Thymus (tissue), 11 donors: Measurements from ENCODE around the gene PRICKLE1. TPM values are rescaled to one million over a fixed set of nuclear protein-coding genes. Genes with fewer than 3 reads are reported as not detected.

Experiments used
- DNase-seq, 9 donors: peaks; one replicate each; pipeline ENCODE4 v3.0.0-alpha.2; 2013; ENCODE audit warnings: low spot score in 9 of 9, low read depth in 6 of 9, missing footprints in 1 of 9
- H3K27ac ChIP-seq, 2 donors: one replicate each; pipeline ENCODE4 v1.5.1; 2013; ENCODE audit warnings: control low read depth in 1 of 2, low read depth in 1 of 2, low read length in 1 of 2, mild to moderate bottlenecking in 1 of 2, moderate library complexity in 1 of 2
- H3K27me3 ChIP-seq, 2 donors: one replicate each; pipeline ENCODE4 v1.5.1; 2013; ENCODE audit warnings: low read length in 1 of 2; ENCODE audit not compliant: control insufficient read depth in 2 of 2, insufficient read depth in 1 of 2
- H3K36me3 ChIP-seq, 2 donors: one replicate each; pipeline ENCODE4 v1.5.1; 2013; ENCODE audit warnings: low read length in 1 of 2, mild to moderate bottlenecking in 1 of 2, moderate library complexity in 1 of 2; ENCODE audit not compliant: control insufficient read depth in 2 of 2, insufficient read depth in 2 of 2
- H3K4me1 ChIP-seq, 2 donors: one replicate each; pipeline ENCODE4 v1.5.1; 2013; ENCODE audit warnings: low read length in 2 of 2; ENCODE audit not compliant: control insufficient read depth in 2 of 2, insufficient read depth in 2 of 2
- H3K4me3 ChIP-seq, 2 donors: one replicate each; pipeline ENCODE4 v1.5.1; 2013; ENCODE audit warnings: low read length in 2 of 2, control low read depth in 1 of 2, mild to moderate bottlenecking in 1 of 2
- H3K9me3 ChIP-seq, 2 donors: one replicate each; pipeline ENCODE4 v1.5.1; 2013; ENCODE audit warnings: low read length in 1 of 2, mild to moderate bottlenecking in 1 of 2; ENCODE audit not compliant: control insufficient read depth in 2 of 2, insufficient read depth in 1 of 2
- WGBS: extraction: QIAGEN DNeasy Blood & Tissue Kit; methylation state at CpG from one replicate; pipeline ENCODE4 v1.1.7; 2013; 5-methylcytosine and 5-hydroxymethylcytosine counted together
- polyA plus RNA-seq: library from polyadenylated mRNA; stranded (reverse); fragments of 200-250 nt; gene quantifications from one replicate; pipeline ENCODE4 v1.2.3, GENCODE V29; 2013
- total RNA-seq: library from RNA; stranded (reverse); fragments of 120-200 nt; gene quantifications from one replicate; pipeline ENCODE4 v1.2.4, GENCODE V29; 2013
- donor health status: healthy.

Gene PRICKLE1
- total and polyA plus RNA-seq, 2 donors = 1.3 to 1.4 TPM

- Histone ChIP-seq H3K4me1 (peaks cover 3 to 16% of the 10 kb centered on the region in 2 donors), H3K9me3 (no peaks in the 10 kb centered on the region), H3K27ac (peak overlapping the region in 1 of 2 donors; percentile 24), H3K4me3 (no peak overlapping the region), H3K36me3 (no peaks in the 10 kb centered on the region), H3K27me3 (peaks cover 37 to 62% of the 10 kb centered on the region in 2 donors)
- WGBS = 97% methylated on average over 1 of the region's 1 CpG
- no peak for DNase-seq
Observed at GRCh38 chr12:42481368-42481767, 108.2 kb downstream of the PRICKLE1 start.

DNA sequence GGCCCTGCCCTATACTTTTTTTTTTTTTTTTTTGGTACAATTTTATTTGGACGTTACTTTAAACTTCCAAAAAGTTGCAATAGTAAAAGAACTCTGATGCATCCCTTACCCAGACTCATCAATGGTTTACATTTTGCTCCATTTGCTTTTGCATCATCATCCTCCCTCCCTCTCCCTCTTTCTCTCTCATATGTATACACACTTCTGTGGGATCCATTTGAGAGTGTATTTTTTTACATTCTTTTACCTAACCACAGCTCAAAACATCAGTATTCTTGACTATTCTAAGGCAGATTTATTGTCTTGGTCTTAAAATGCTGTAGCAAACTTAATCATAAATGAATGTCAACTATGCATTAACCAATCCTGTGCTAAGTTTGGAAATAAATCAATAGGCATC lies 111.6 kb downstream of the PRICKLE1 start:
- Histone ChIP-seq H3K27me3 (peaks cover 12 to 29% of the 10 kb centered on the region in 2 donors), H3K36me3 (no peaks in the 10 kb centered on the region), H3K27ac (no peak overlapping the region), H3K4me3 (no peak overlapping the region), H3K9me3 (no peaks in the 10 kb centered on the region), H3K4me1 (peaks cover 2 to 9% of the 10 kb centered on the region in 2 donors)
- 92% methylated on average over 1 of the region's 1 CpG for WGBS
- no peak for DNase-seq

- Histone ChIP-seq H3K27me3 (peaks cover 0 to 5% of the 10 kb centered on the region in 2 donors), H3K4me3 (no peak overlapping the region), H3K9me3 (no peaks in the 10 kb centered on the region), H3K4me1 (peaks cover 0 to 2% of the 10 kb centered on the region in 2 donors), H3K27ac (no peak overlapping the region), H3K36me3 (no peaks in the 10 kb centered on the region)
- WGBS = 96% methylated on average over 3 of the region's 3 CpGs
- no peak for DNase-seq
Observed at GRCh38 chr12:42475106-42475505, 114.4 kb downstream of the PRICKLE1 start.

GRCh38 chr12:42474391-42474790 lies 115.2 kb downstream of the PRICKLE1 start:
- Histone ChIP-seq H3K27ac (no peak overlapping the region), H3K36me3 (no peaks in the 10 kb centered on the region), H3K9me3 (no peaks in the 10 kb centered on the region), H3K4me1 (peaks cover 3 to 7% of the 10 kb centered on the region in 2 donors), H3K4me3 (no peak overlapping the region), H3K27me3 (peaks cover 0 to 5% of the 10 kb centered on the region in 2 donors)
- DNase-seq = no peak
- 92% methylated on average over 2 of the region's 2 CpGs for WGBS

DNA sequence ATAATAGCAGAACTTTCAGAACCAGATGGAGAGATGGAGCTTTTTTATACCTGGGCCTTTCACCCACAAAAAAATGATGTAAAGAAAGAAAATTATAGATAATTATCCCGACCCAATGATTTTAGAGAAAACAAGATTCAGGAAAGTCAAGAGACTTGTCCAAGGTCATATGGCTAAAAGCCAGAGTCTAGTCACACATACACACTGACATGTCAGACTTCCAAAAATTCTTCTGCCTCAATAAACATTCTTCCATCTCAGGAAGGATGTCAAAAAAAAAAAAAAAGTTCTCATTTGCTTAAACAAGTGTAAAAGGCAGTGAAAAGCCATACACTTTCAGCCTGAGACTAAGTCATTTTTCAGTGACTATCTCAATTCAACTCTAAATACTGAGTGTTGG lies 116.0 kb downstream of the PRICKLE1 start:
- Histone ChIP-seq H3K9me3 (no peaks in the 10 kb centered on the region), H3K4me3 (no peak overlapping the region), H3K27ac (no peak overlapping the region), H3K36me3 (no peaks in the 10 kb centered on the region), H3K4me1 (peaks cover 10 to 14% of the 10 kb centered on the region in 2 donors), H3K27me3 (peaks cover 0 to 2% of the 10 kb centered on the region in 2 donors)
- DNase-seq = no peak
- 94% methylated on average over 1 of the region's 1 CpG for WGBS

DNA sequence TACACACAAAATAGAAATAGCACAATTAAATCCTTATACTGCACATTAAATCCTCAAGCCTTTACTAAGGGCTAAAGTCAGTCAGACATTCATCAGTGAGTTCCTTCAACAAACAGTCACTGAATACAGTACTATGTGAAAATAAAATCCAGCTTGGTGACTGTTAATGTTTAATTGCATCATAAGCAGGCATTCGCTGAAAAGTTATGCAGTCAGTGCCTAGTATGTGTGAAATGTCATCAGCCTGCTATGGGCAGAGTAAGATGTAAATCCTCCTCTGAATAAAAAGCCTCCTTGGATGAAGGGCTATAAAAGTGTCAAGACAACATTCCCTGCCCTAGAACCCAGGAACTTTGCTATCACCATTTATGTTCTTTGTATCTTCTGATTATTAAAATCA lies 116.4 kb downstream of the PRICKLE1 start:
- no peaks in the 10 kb centered on the region for H3K36me3 ChIP-seq
- WGBS = 94% methylated on average over 1 of the region's 1 CpG
- H3K4me3 ChIP-seq = no peak overlapping the region
- H3K4me1 ChIP-seq = peaks cover 10 to 18% of the 10 kb centered on the region in 2 donors
- no peaks in the 10 kb centered on the region for H3K27me3 ChIP-seq
- no peaks in the 10 kb centered on the region for H3K9me3 ChIP-seq
- H3K27ac ChIP-seq = no peak overlapping the region
- DNase-seq = no peak

DNA sequence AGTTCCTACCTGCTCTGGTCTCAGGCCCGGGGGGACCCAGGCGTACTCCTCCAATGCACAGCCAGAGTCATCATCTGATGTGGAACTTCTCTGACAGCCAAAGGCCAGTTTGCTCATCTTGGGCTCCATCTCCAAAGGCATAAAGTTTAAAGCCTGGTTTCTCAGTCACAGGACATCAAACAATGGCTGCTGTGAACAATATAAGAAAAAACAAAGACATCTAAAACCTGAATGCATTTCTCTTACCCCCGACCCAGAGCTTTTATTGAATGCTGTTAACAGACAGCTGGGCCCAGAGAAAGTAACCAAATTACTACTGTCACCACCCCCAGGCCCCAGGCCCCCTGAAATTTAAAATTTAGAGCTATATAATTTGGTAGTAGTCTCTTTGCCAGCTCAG lies 117.2 kb downstream of the PRICKLE1 start:
- no peak overlapping the region for H3K4me3 ChIP-seq
- H3K27me3 ChIP-seq = no peaks in the 10 kb centered on the region
- WGBS = 93% methylated on average over 3 of the region's 3 CpGs
- peaks cover 10 to 18% of the 10 kb centered on the region in 2 donors for H3K4me1 ChIP-seq
- H3K36me3 ChIP-seq = no peaks in the 10 kb centered on the region
- no peak for DNase-seq
- H3K9me3 ChIP-seq = no peaks in the 10 kb centered on the region
- H3K27ac ChIP-seq = no peak overlapping the region

GRCh38 chr12:42469355-42470175 lies 120.0 kb downstream of the PRICKLE1 start:
- no peaks in the 10 kb centered on the region for H3K36me3 ChIP-seq
- peaks cover 10 to 18% of the 10 kb centered on the region in 2 donors for H3K4me1 ChIP-seq
- 28% methylated on average over 7 of the region's 7 CpGs for WGBS
- peak overlapping the region; percentile 2 to 11 for H3K4me3 ChIP-seq
- DNase-seq = peak in 7 of 9 donors; percentile 27 to 82 (median 58)
- H3K27ac ChIP-seq = peak overlapping the region; percentile 47 to 79
- no peaks in the 10 kb centered on the region for H3K9me3 ChIP-seq
- no peaks in the 10 kb centered on the region for H3K27me3 ChIP-seq

DNA sequence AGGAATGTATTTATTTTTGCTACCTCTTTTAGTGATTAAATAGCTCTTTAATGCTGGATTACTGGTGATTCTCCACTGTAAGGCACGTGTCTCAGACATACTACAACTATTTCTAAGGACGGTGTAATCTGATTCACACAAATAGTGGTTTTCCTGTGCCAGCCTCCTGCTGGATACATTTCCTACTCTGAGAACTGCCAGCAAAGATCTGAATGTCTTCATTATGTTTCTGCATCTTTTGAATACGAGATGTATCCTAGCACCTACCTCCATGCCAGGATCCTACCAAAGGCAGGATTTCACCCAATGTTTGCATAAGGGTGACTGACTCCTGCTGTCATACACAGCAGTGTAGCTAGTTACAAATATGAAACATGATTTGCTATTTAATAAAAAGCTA lies 120.6 kb downstream of the PRICKLE1 start:
- Histone ChIP-seq H3K4me3 (peak overlapping the region in 1 of 2 donors; percentile 11), H3K36me3 (no peaks in the 10 kb centered on the region), H3K9me3 (no peaks in the 10 kb centered on the region), H3K27me3 (no peaks in the 10 kb centered on the region), H3K27ac (peak overlapping the region; percentile 10 to 79), H3K4me1 (peaks cover 10 to 18% of the 10 kb centered on the region in 2 donors)
- DNase-seq = no peak
- 8% methylated on average over 3 of the region's 3 CpGs for WGBS
